Nephron progenitor cell (in vitro differentiated cells): ENCODE data around the gene CDX1.

Experiments used
- DNase-seq: peaks from one replicate; pipeline ENCODE4 v3.0.0; 2021
- H3K27ac Mint-ChIP-seq: 2 replicates; pipeline ENCODE4 v1.8.0; 2021; ENCODE audit warnings: mild to moderate bottlenecking, moderate library complexity, mixed read lengths
- H3K27me3 Mint-ChIP-seq: 2 replicates; pipeline ENCODE4 v1.8.0; 2021; ENCODE audit warnings: mild to moderate bottlenecking, low read depth, mixed read lengths; ENCODE audit not compliant: poor library complexity
- H3K36me3 Mint-ChIP-seq: 2 replicates; pipeline ENCODE4 v1.8.0; 2021; ENCODE audit warnings: low read depth, mixed read lengths
- H3K4me1 Mint-ChIP-seq: 2 replicates; pipeline ENCODE4 v1.8.0; 2021; ENCODE audit warnings: mixed read lengths
- H3K4me3 Mint-ChIP-seq: 2 replicates; pipeline ENCODE4 v1.8.0; 2021; ENCODE audit warnings: mild to moderate bottlenecking, moderate library complexity, mixed read lengths
- H3K9me3 Mint-ChIP-seq: 2 replicates; pipeline ENCODE4 v1.8.0; 2021; ENCODE audit warnings: mild to moderate bottlenecking, moderate library complexity, mixed read lengths
- CTCF ChIP-seq: fragments of 200-600 bp; sonication (generic); IDR thresholded peaks from 2 replicates; pipeline ENCODE4 v1.5.0; 2021; ENCODE audit warnings: antibody characterized with exemption

The CDX1 gene

GRCh38 chr5:150166650-150167511, at the start of gene CDX1:
CDX1 (plus strand) TSS chr5:150166778; CDS start chr5:150166877, 99 bp downstream.
- DNase-seq = peak; percentile 54
- peaks cover 69% of the 10 kb centered on the region for H3K4me1 Mint-ChIP-seq
- H3K36me3 Mint-ChIP-seq = no peaks in the 10 kb centered on the region
- no peaks in the 10 kb centered on the region for H3K9me3 Mint-ChIP-seq
- TF ChIP-seq CTCF = no peak
- H3K27me3 Mint-ChIP-seq = peaks cover 3% of the 10 kb centered on the region
- H3K4me3 Mint-ChIP-seq = peak within 1 kb of the TSS; percentile 78
- peak within 1 kb of the TSS; percentile 94 for H3K27ac Mint-ChIP-seq

- no peak overlapping the region for H3K27ac Mint-ChIP-seq
- H3K9me3 Mint-ChIP-seq = no peaks in the 10 kb centered on the region
- no peak for TF ChIP-seq CTCF
- H3K4me1 Mint-ChIP-seq = peaks cover 24% of the 10 kb centered on the region
- DNase-seq = no peak
- H3K4me3 Mint-ChIP-seq = no peak overlapping the region
- no peaks in the 10 kb centered on the region for H3K27me3 Mint-ChIP-seq
- peaks cover 37% of the 10 kb centered on the region for H3K36me3 Mint-ChIP-seq
These were observed 48.5 kb upstream of the CDX1 start for GRCh38 chr5:150117945-150118560.

GRCh38 chr5:150118561-150119229, 47.9 kb upstream of the CDX1 start:
- no peak for TF ChIP-seq CTCF
- peaks cover 37% of the 10 kb centered on the region for H3K36me3 Mint-ChIP-seq
- H3K27ac Mint-ChIP-seq = no peak overlapping the region
- H3K4me3 Mint-ChIP-seq = no peak overlapping the region
- H3K27me3 Mint-ChIP-seq = no peaks in the 10 kb centered on the region
- no peak for DNase-seq
- H3K9me3 Mint-ChIP-seq = no peaks in the 10 kb centered on the region
- peaks cover 21% of the 10 kb centered on the region for H3K4me1 Mint-ChIP-seq

- H3K27ac Mint-ChIP-seq = peak overlapping the region; percentile 22
These were observed 47.0 kb upstream of the CDX1 start for GRCh38 chr5:150119421-150120061.

GRCh38 chr5:150120062-150120441, 46.5 kb upstream of the CDX1 start:
- Mint-ChIP-seq H3K4me3 (no peak overlapping the region), H3K9me3 (no peaks in the 10 kb centered on the region), H3K27me3 (no peaks in the 10 kb centered on the region), H3K27ac (peak overlapping the region; percentile 36), H3K36me3 (peaks cover 40% of the 10 kb centered on the region), H3K4me1 (peaks cover 24% of the 10 kb centered on the region)
- TF ChIP-seq CTCF = no peak
- no peak for DNase-seq

More at GRCh38 chr5:150119421-150120061, 47.0 kb upstream of the CDX1 start:
- H3K9me3 Mint-ChIP-seq = no peaks in the 10 kb centered on the region
- no peak for TF ChIP-seq CTCF
- DNase-seq = no peak
- peaks cover 37% of the 10 kb centered on the region for H3K36me3 Mint-ChIP-seq
- peaks cover 21% of the 10 kb centered on the region for H3K4me1 Mint-ChIP-seq
- H3K4me3 Mint-ChIP-seq = no peak overlapping the region
- no peaks in the 10 kb centered on the region for H3K27me3 Mint-ChIP-seq
